HCT116 (cell line): Measurements from ENCODE around the gene ALPP. TPM values are rescaled to one million over a fixed set of nuclear protein-coding genes. Genes with fewer than 3 reads are reported as not detected.

ENCODE experiments used
- ATAC-seq: fragments of 200-7000 bp; cut with Tn5 transposase; 2 replicates; pipeline ENCODE4 v1.9.1; 2020; ENCODE audit warnings: mild to moderate bottlenecking, moderate library complexity
- BruUV-seq: library from RNA; stranded (reverse); fragments of 400-500 nt; replicated peaks from 2 replicates; lab custom pipeline; 2021; lab: Mats Ljungman, UMichigan
- CTCF ChIA-PET: fragments of 300-600 bp; sonication (Branson Sonifier 250); formaldehyde crosslinking; loops from one replicate; lab custom pipeline; 2021; ENCODE audit warnings: antibody characterized with exemption; lab: Charles Lee
- POLR2A ChIA-PET: fragments of 300-600, 350-600 bp; sonication (Branson Sonifier 250); formaldehyde crosslinking; loops from one replicate; lab custom pipeline; 2021; ENCODE audit warnings: antibody characterized with exemption; lab: Charles Lee
- RAD21 ChIA-PET, 2 experiments: fragments of 300-600 bp; sonication (Branson Sonifier 250); formaldehyde crosslinking; loops; one replicate each; lab custom pipeline; 2023; ENCODE audit warnings: low total read pairs in 2 of 2; ENCODE audit not compliant: uncharacterized antibody in 2 of 2, unreplicated experiment in 2 of 2, low non-redundant PET in 1 of 2; lab: Charles Lee
- DNase-seq: peaks from one replicate; pipeline ENCODE4 v3.0.0-alpha.2; 2010; ENCODE audit warnings: low read depth, low spot score
- H2AFZ ChIP-seq: fragments of 200-600 bp; shearing (Covaris generic), sonication (generic); 2 replicates; pipeline ENCODE4 v1.6.1; 2017; ENCODE audit warnings: low read depth, mixed run types, mixed read lengths, antibody characterized with exemption, low read length; ENCODE audit not compliant: poor library complexity, severe bottlenecking
- H3K27ac ChIP-seq: 2 replicates; pipeline ENCODE4 v1.5.1; 2012; ENCODE audit warnings: low read depth, low read length
- H3K27me3 ChIP-seq: fragments of 200-600 bp; sonication (generic); 2 replicates; pipeline ENCODE4 v1.6.1; 2016; ENCODE audit warnings: mixed run types, low read length, mixed read lengths; ENCODE audit not compliant: insufficient read depth
- H3K36me3 ChIP-seq, 2 experiments: fragments of 200-500 bp in 1 of 2; fragments of 200-600 bp in 1 of 2; sonication (Bioruptor generic) in 1 of 2; sonication (generic) in 1 of 2; 2 replicates each; pipeline versions ENCODE4 v1.5.1 to v1.6.1; 2014 to 2016; ENCODE audit warnings: low read length in 2 of 2, inconsistent platforms in 1 of 2, mixed read lengths in 1 of 2, mixed run types in 1 of 2; ENCODE audit not compliant: insufficient read depth in 2 of 2, control insufficient read depth in 1 of 2
- H3K4me1 ChIP-seq, 2 experiments: fragments of 200-600 bp in 1 of 2; sonication (generic) in 1 of 2; 2 replicates each; pipeline versions ENCODE4 v1.5.1 to v1.6.1; 2012 to 2017; ENCODE audit warnings: low read length in 2 of 2, inconsistent platforms in 1 of 2, mild to moderate bottlenecking in 1 of 2, mixed read lengths in 1 of 2, mixed run types in 1 of 2, moderate library complexity in 1 of 2; ENCODE audit not compliant: insufficient read depth in 2 of 2, control insufficient read depth in 1 of 2
- H3K4me2 ChIP-seq: fragments of 200-600 bp; sonication (generic); 2 replicates; pipeline ENCODE4 v1.6.1; 2017; ENCODE audit warnings: mixed run types, low read length, mixed read lengths
- H3K4me3 ChIP-seq, 2 experiments: fragments of 200-600 bp in 1 of 2; sonication (generic) in 1 of 2; replicated peaks in 1 of 2; 2 replicates each; pipeline ENCODE4 v1.5.1; 2011 to 2016; ENCODE audit warnings: low read length in 2 of 2, control low read depth in 1 of 2, low read depth in 1 of 2, mild to moderate bottlenecking in 1 of 2, mixed read lengths in 1 of 2, mixed run types in 1 of 2
- H3K79me2 ChIP-seq: fragments of 200-600 bp; sonication (generic); 2 replicates; pipeline ENCODE4 v1.6.1; 2017; ENCODE audit warnings: mild to moderate bottlenecking, mixed run types, low read length, moderate library complexity, mixed read lengths; ENCODE audit not compliant: insufficient read depth
- H3K9ac ChIP-seq: fragments of 200-600 bp; sonication (generic); 2 replicates; pipeline ENCODE4 v1.6.1; 2016; ENCODE audit warnings: low read length, mixed read lengths
- H3K9me2 ChIP-seq: fragments of 200-600 bp; sonication (generic), shearing (Covaris generic); 2 replicates; pipeline ENCODE4 v1.6.1; 2017; ENCODE audit warnings: mixed run types, mild to moderate bottlenecking, moderate library complexity; ENCODE audit not compliant: insufficient read depth
- H3K9me3 ChIP-seq, 2 experiments: fragments of 200-500 bp in 1 of 2; fragments of 200-600 bp in 1 of 2; sonication (Bioruptor generic) in 1 of 2; sonication (generic) in 1 of 2; 2 replicates each; pipeline ENCODE4 v1.6.1; 2014 to 2017; ENCODE audit warnings: low read length in 2 of 2, mixed read lengths in 2 of 2, inconsistent platforms in 1 of 2, low read depth in 1 of 2, mild to moderate bottlenecking in 1 of 2, mixed run types in 1 of 2, moderate library complexity in 1 of 2; ENCODE audit not compliant: control insufficient read depth in 1 of 2, insufficient read depth in 1 of 2
- H4K20me1 ChIP-seq: fragments of 200-600 bp; sonication (generic), shearing (Covaris generic); 2 replicates; pipeline ENCODE4 v1.6.1; 2017; ENCODE audit warnings: mixed run types, mild to moderate bottlenecking, moderate library complexity; ENCODE audit not compliant: insufficient read depth
- CBX3 ChIP-seq: IDR thresholded peaks from 2 replicates; pipeline ENCODE4 v1.6.1; 2012; ENCODE audit warnings: low read depth
- CEBPB ChIP-seq: IDR thresholded peaks from 2 replicates; pipeline ENCODE4 v1.6.1; 2012; ENCODE audit warnings: low read depth
- CTCF ChIP-seq, 3 experiments: fragments of 200-600 bp in 1 of 3; sonication (generic) in 1 of 3; IDR thresholded peaks in 2 of 3; conservative IDR thresholded peaks in 1 of 3; 2 replicates each; pipeline ENCODE4 v1.5.1; 2012 to 2017; ENCODE audit warnings: low read depth in 2 of 3, low read length in 2 of 3, antibody characterized with exemption in 1 of 3, borderline replicate concordance in 1 of 3, control low read depth in 1 of 3, mild to moderate bottlenecking in 1 of 3, mixed read lengths in 1 of 3, mixed run types in 1 of 3, moderate library complexity in 1 of 3; ENCODE audit not compliant: insufficient read depth in 1 of 3
- EGR1 ChIP-seq: IDR thresholded peaks from 2 replicates; pipeline ENCODE4 v1.6.1; 2012; ENCODE audit warnings: low read depth
- ELF1 ChIP-seq: IDR thresholded peaks from 2 replicates; pipeline ENCODE4 v1.6.1; 2012; ENCODE audit warnings: low read depth, borderline replicate concordance
- EZH2 ChIP-seq: fragments of 200-600 bp; sonication (generic); IDR thresholded peaks from 2 replicates; pipeline ENCODE4 v1.6.1; 2017; ENCODE audit warnings: antibody characterized with exemption, mixed run types
- FOSL1 ChIP-seq: IDR thresholded peaks from 2 replicates; pipeline ENCODE4 v1.6.1; 2012; ENCODE audit warnings: low read depth
- JUND ChIP-seq: IDR thresholded peaks from 2 replicates; pipeline ENCODE4 v1.6.1; 2012
- MAX ChIP-seq: IDR thresholded peaks from 2 replicates; pipeline ENCODE4 v1.6.1; 2012
- POLR2A ChIP-seq: IDR thresholded peaks from 2 replicates; pipeline ENCODE4 v1.7.0; 2011; ENCODE audit warnings: borderline replicate concordance; ENCODE audit not compliant: insufficient read depth, insufficient read length; ENCODE audit errors: extremely low read depth
- POLR2AphosphoS5 ChIP-seq: IDR thresholded peaks from 2 replicates; pipeline ENCODE4 v1.6.1; 2011; ENCODE audit warnings: mild to moderate bottlenecking, low read depth, low read length, moderate library complexity
- SP1 ChIP-seq: IDR thresholded peaks from 2 replicates; pipeline ENCODE4 v1.6.1; 2012; ENCODE audit warnings: low read depth
- SRF ChIP-seq: IDR thresholded peaks from 2 replicates; pipeline ENCODE4 v1.6.1; 2012; ENCODE audit warnings: low read depth
- TCF7L2 ChIP-seq: IDR thresholded peaks from 2 replicates; pipeline ENCODE4 v1.7.0; 2011; ENCODE audit warnings: borderline replicate concordance, inconsistent platforms; ENCODE audit not compliant: insufficient read depth, insufficient read length; ENCODE audit errors: extremely low read depth
- YY1 ChIP-seq: IDR thresholded peaks from 2 replicates; pipeline ENCODE4 v1.6.1; 2011; ENCODE audit warnings: low read length, low read depth, moderate library complexity, mild to moderate bottlenecking; ENCODE audit not compliant: insufficient replicate concordance; ENCODE audit errors: extremely low read depth
- ZBTB33 ChIP-seq: IDR thresholded peaks from 2 replicates; pipeline ENCODE4 v1.6.1; 2011; ENCODE audit warnings: mild to moderate bottlenecking, low read length, moderate library complexity; ENCODE audit not compliant: insufficient replicate concordance; ENCODE audit errors: extremely low read depth
- intact Hi-C: fragments of 100-400 bp; cut with micrococcal nuclease; formaldehyde crosslinking; loops from 2 replicates; pipeline ENCODE4 v1.10.0; 2022
- total RNA-seq: library from RNA; stranded (reverse); gene quantifications from one replicate; pipeline ENCODE4 v1.2.1, GENCODE V29; 2021; ENCODE audit not compliant: unreplicated experiment

ALPP gene
- total RNA-seq, 1 experiment from 2014 or later: 0.34 TPM

DNA sequence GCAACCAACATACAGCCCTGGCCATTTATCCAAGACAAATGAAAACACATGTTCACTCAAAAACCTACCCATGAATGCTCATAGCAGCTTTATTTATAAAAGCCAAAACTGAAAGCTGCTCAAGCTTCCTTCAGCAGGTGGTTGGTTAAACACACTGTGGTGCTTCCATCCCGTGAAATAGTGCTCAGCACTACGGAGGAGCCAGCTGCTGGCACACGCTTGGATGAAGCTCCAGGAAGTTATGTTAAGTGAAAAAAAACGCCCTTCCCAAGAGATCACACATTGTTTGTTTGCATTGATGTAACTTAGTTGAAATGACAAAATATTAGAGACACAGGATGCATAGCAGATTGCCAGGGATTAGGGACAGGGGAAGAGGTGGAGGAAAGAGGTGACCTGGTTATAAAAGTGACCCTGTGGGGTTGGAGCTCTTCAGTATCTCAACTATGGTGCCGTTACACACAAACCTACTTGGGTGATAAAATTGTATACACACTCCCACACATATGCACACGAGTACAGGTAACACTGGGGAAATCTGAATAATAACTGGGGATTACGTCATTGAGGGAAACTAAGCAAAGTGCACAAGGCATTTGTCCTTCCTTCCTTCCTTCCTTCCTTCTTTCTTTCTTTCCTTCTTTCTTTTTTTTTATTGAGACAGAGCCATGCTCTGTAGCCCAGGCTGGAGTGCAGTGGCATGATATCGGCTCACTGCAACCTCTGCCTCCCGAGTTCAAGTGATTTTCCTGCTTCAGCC lies 21.9 kb downstream of the ALPP start (continued):
- TF ChIP-seq CBX3 (no peak), POLR2A (no peak), JUND (no peak), TCF7L2 (no peak), ELF1 (no peak), EZH2 (no peak), YY1 (no peak), CTCF (IDR thresholded peaks at IDR 0.05 in 2 of 3, conservative IDR thresholded peaks at IDR 0.05 in 1 of 3; ENCODE audit: borderline replicate concordance in 1 of 3, insufficient read depth in 1 of 3, low read depth in 2 of 3, low read length in 2 of 3) (no peak), SRF (no peak), FOSL1 (no peak)

- DNase-seq (no peak), ATAC-seq (no peak)
- ChIA-PET POLR2A (no interaction called here), CTCF (interaction anchor here (0.9 kb wide), 1 partner anchor 502 kb away, joined by 3 read pairs; no protein-coding TSS in a partner anchor), RAD21 (no interaction called here)
- H3K79me2 ChIP-seq: no peaks in the 10 kb centered on the region
- no peaks in the 10 kb centered on the region for H3K9me3 ChIP-seq
- H3K36me3 ChIP-seq: no peaks in the 10 kb centered on the region
- no peak overlapping the region for H2AFZ ChIP-seq
- TF ChIP-seq MAX (no peak), EGR1 (no peak), ZBTB33 (no peak), CEBPB (no peak), ELF1 (no peak), FOSL1 (no peak), EZH2 (no peak), YY1 (no peak), POLR2AphosphoS5 (no peak), POLR2A (no peak), SP1 (no peak)
- no peak overlapping the region for H3K4me2 ChIP-seq
- no peak overlapping the region for H3K9ac ChIP-seq
- no peak overlapping the region for H3K4me3 ChIP-seq
- no peaks in the 10 kb centered on the region for H4K20me1 ChIP-seq
- H3K9me2 ChIP-seq: no peaks in the 10 kb centered on the region
- H3K4me1 ChIP-seq: peaks cover 0 to 8% of the 10 kb centered on the region in 2 experiments; a peak in 2 of 4 replicates
- BruUV-seq: no TSS peak
- H3K27ac ChIP-seq: no peak overlapping the region
- intact Hi-C loops: no loop called here
- H3K27me3 ChIP-seq: no peaks in the 10 kb centered on the region
Observed at GRCh38 chr2:232402518-232402917, 24.0 kb downstream of the ALPP start.
